Measurements from ENCODE around the gene PYHIN1. TPM values are rescaled to one million over a fixed set of nuclear protein-coding genes. Genes with fewer than 3 reads are reported as not detected.

PYHIN1 gene
- total and polyA plus RNA-seq, 2 experiments from 2014 or later, result not detected

DNA sequence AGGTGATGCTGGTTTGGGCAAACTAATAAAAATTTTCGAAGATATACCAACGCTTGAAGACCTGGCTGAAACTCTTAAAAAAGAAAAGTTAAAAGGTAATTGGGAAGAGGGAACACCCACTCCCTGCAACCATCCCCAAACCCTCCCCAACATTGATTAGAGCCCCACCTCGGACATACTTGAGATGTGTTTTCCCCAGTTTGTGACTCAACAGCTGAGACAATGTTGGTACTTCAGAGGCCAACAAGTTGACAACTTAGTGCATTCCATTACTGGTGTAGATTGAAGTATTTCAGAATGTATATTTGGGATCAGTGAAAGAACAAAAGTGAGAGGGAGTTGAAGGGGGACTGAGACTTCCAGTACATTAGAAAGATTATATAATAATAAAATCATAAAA lies 83.5 kb downstream of the PYHIN1 start:
- H3F3A ChIP-seq (replicated peaks; ENCODE audit: low read depth), result no peaks in the 10 kb centered on the region
- TF ChIP-seq, protein P1, sequence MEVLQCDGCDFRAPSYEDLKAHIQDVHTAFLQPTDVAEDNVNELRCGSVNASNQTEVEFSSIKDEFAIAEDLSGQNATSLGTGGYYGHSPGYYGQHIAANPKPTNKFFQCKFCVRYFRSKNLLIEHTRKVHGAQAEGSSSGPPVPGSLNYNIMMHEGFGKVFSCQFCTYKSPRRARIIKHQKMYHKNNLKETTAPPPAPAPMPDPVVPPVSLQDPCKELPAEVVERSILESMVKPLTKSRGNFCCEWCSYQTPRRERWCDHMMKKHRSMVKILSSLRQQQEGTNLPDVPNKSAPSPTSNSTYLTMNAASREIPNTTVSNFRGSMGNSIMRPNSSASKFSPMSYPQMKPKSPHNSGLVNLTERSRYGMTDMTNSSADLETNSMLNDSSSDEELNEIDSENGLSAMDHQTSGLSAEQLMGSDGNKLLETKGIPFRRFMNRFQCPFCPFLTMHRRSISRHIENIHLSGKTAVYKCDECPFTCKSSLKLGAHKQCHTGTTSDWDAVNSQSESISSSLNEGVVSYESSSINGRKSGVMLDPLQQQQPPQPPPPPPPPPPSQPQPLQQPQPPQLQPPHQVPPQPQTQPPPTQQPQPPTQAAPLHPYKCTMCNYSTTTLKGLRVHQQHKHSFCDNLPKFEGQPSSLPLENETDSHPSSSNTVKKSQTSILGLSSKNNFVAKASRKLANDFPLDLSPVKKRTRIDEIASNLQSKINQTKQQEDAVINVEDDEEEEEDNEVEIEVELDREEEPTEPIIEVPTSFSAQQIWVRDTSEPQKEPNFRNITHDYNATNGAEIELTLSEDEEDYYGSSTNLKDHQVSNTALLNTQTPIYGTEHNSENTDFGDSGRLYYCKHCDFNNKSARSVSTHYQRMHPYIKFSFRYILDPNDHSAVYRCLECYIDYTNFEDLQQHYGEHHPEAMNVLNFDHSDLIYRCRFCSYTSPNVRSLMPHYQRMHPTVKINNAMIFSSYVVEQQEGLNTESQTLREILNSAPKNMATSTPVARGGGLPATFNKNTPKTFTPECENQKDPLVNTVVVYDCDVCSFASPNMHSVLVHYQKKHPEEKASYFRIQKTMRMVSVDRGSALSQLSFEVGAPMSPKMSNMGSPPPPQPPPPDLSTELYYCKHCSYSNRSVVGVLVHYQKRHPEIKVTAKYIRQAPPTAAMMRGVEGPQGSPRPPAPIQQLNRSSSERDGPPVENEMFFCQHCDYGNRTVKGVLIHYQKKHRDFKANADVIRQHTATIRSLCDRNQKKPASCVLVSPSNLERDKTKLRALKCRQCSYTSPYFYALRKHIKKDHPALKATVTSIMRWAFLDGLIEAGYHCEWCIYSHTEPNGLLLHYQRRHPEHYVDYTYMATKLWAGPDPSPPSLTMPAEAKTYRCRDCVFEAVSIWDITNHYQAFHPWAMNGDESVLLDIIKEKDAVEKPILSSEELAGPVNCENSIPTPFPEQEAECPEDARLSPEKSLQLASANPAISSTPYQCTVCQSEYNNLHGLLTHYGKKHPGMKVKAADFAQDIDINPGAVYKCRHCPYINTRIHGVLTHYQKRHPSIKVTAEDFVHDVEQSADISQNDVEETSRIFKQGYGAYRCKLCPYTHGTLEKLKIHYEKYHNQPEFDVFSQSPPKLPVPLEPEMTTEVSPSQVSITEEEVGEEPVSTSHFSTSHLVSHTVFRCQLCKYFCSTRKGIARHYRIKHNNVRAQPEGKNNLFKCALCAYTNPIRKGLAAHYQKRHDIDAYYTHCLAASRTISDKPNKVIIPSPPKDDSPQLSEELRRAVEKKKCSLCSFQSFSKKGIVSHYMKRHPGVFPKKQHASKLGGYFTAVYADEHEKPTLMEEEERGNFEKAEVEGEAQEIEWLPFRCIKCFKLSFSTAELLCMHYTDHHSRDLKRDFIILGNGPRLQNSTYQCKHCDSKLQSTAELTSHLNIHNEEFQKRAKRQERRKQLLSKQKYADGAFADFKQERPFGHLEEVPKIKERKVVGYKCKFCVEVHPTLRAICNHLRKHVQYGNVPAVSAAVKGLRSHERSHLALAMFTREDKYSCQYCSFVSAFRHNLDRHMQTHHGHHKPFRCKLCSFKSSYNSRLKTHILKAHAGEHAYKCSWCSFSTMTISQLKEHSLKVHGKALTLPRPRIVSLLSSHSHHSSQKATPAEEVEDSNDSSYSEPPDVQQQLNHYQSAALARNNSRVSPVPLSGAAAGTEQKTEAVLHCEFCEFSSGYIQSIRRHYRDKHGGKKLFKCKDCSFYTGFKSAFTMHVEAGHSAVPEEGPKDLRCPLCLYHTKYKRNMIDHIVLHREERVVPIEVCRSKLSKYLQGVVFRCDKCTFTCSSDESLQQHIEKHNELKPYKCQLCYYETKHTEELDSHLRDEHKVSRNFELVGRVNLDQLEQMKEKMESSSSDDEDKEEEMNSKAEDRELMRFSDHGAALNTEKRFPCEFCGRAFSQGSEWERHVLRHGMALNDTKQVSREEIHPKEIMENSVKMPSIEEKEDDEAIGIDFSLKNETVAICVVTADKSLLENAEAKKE (CRISPR knock-in tag; IDR thresholded peaks at IDR 0.05), result no peak
- TF ChIP-seq EZH2 (IDR thresholded peaks at IDR 0.05; ENCODE audit: low read depth, unreplicated experiment), result no peak
- TF ChIP-seq, protein P2, sequence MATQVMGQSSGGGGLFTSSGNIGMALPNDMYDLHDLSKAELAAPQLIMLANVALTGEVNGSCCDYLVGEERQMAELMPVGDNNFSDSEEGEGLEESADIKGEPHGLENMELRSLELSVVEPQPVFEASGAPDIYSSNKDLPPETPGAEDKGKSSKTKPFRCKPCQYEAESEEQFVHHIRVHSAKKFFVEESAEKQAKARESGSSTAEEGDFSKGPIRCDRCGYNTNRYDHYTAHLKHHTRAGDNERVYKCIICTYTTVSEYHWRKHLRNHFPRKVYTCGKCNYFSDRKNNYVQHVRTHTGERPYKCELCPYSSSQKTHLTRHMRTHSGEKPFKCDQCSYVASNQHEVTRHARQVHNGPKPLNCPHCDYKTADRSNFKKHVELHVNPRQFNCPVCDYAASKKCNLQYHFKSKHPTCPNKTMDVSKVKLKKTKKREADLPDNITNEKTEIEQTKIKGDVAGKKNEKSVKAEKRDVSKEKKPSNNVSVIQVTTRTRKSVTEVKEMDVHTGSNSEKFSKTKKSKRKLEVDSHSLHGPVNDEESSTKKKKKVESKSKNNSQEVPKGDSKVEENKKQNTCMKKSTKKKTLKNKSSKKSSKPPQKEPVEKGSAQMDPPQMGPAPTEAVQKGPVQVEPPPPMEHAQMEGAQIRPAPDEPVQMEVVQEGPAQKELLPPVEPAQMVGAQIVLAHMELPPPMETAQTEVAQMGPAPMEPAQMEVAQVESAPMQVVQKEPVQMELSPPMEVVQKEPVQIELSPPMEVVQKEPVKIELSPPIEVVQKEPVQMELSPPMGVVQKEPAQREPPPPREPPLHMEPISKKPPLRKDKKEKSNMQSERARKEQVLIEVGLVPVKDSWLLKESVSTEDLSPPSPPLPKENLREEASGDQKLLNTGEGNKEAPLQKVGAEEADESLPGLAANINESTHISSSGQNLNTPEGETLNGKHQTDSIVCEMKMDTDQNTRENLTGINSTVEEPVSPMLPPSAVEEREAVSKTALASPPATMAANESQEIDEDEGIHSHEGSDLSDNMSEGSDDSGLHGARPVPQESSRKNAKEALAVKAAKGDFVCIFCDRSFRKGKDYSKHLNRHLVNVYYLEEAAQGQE (IDR thresholded peaks at IDR 0.05; ENCODE audit: unreplicated experiment), result no peak
- TF ChIP-seq, protein P3, sequence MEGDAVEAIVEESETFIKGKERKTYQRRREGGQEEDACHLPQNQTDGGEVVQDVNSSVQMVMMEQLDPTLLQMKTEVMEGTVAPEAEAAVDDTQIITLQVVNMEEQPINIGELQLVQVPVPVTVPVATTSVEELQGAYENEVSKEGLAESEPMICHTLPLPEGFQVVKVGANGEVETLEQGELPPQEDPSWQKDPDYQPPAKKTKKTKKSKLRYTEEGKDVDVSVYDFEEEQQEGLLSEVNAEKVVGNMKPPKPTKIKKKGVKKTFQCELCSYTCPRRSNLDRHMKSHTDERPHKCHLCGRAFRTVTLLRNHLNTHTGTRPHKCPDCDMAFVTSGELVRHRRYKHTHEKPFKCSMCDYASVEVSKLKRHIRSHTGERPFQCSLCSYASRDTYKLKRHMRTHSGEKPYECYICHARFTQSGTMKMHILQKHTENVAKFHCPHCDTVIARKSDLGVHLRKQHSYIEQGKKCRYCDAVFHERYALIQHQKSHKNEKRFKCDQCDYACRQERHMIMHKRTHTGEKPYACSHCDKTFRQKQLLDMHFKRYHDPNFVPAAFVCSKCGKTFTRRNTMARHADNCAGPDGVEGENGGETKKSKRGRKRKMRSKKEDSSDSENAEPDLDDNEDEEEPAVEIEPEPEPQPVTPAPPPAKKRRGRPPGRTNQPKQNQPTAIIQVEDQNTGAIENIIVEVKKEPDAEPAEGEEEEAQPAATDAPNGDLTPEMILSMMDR (conservative IDR thresholded peaks at IDR 0.05; ENCODE audit: low read depth in 2 of 2), result no peak
- TF ChIP-seq JUNB (IDR thresholded peaks at IDR 0.05; ENCODE audit: unreplicated experiment), result no peak
- no peak for TF ChIP-seq STAT1 (IDR thresholded peaks at IDR 0.05; ENCODE audit: unreplicated experiment)
- ATAC-seq (no peak), DNase-seq (ENCODE audit: low spot score) (no peak)
- no peaks in the 10 kb centered on the region for H3K9me2 ChIP-seq (ENCODE audit: insufficient read depth)
- no peaks in the 10 kb centered on the region for H4K20me1 ChIP-seq (replicated peaks; ENCODE audit: insufficient read depth)
- H3K4me1 ChIP-seq (ENCODE audit: insufficient read depth), result no peaks in the 10 kb centered on the region
- no peaks in the 10 kb centered on the region for H3K27me3 Mint-ChIP-seq (ENCODE audit: insufficient read depth, low read depth, poor library complexity)
- no peak overlapping the region for H2AFZ ChIP-seq
- no peaks in the 10 kb centered on the region for H3K79me2 ChIP-seq (replicated peaks; ENCODE audit: insufficient read depth)
- H3K27me3 ChIP-seq (ENCODE audit: insufficient read depth), result no peaks in the 10 kb centered on the region
- no peak overlapping the region for H3K4me3 ChIP-seq
- no peak overlapping the region for H3K4me2 ChIP-seq
- H3K4me1 Mint-ChIP-seq, result peaks cover 3% of the 10 kb centered on the region; the same call in 1 of the 3 replicates
- H3K36me3 ChIP-seq (ENCODE audit: insufficient read depth), result no peaks in the 10 kb centered on the region
- H3K4me3 Mint-ChIP-seq, result no peak overlapping the region
- no peaks in the 10 kb centered on the region for H3K9me3 Mint-ChIP-seq
- no peak overlapping the region for H3K27ac ChIP-seq (ENCODE audit: low read depth)
- H3K27ac Mint-ChIP-seq, result no peak overlapping the region
- no peaks in the 10 kb centered on the region; the same call in 2 of the 3 replicates for H3K36me3 Mint-ChIP-seq (ENCODE audit: low read depth)
